HCT116 (cell line): ENCODE data around the gene ZNF316. TPM values are rescaled to one million over a fixed set of nuclear protein-coding genes. Genes with fewer than 3 reads are reported as not detected.

Experiments used
- ATAC-seq: fragments of 200-7000 bp; cut with Tn5 transposase; 2 replicates; pipeline ENCODE4 v1.9.1; 2020; ENCODE audit warnings: mild to moderate bottlenecking, moderate library complexity
- BruUV-seq: library from RNA; stranded (reverse); fragments of 400-500 nt; replicated peaks from 2 replicates; lab custom pipeline; 2021; lab: Mats Ljungman, UMichigan
- CTCF ChIA-PET: fragments of 300-600 bp; sonication (Branson Sonifier 250); formaldehyde crosslinking; loops from one replicate; lab custom pipeline; 2021; ENCODE audit warnings: antibody characterized with exemption; lab: Charles Lee
- POLR2A ChIA-PET: fragments of 300-600, 350-600 bp; sonication (Branson Sonifier 250); formaldehyde crosslinking; loops from one replicate; lab custom pipeline; 2021; ENCODE audit warnings: antibody characterized with exemption; lab: Charles Lee
- RAD21 ChIA-PET, 2 experiments: fragments of 300-600 bp; sonication (Branson Sonifier 250); formaldehyde crosslinking; loops; one replicate each; lab custom pipeline; 2023; ENCODE audit warnings: low total read pairs in 2 of 2; ENCODE audit not compliant: uncharacterized antibody in 2 of 2, unreplicated experiment in 2 of 2, low non-redundant PET in 1 of 2; lab: Charles Lee
- DNase-seq: peaks from one replicate; pipeline ENCODE4 v3.0.0-alpha.2; 2010; ENCODE audit warnings: low read depth, low spot score
- H2AFZ ChIP-seq: fragments of 200-600 bp; shearing (Covaris generic), sonication (generic); 2 replicates; pipeline ENCODE4 v1.6.1; 2017; ENCODE audit warnings: low read depth, mixed run types, mixed read lengths, antibody characterized with exemption, low read length; ENCODE audit not compliant: poor library complexity, severe bottlenecking
- H3K27ac ChIP-seq: 2 replicates; pipeline ENCODE4 v1.5.1; 2012; ENCODE audit warnings: low read depth, low read length
- H3K27me3 ChIP-seq: fragments of 200-600 bp; sonication (generic); 2 replicates; pipeline ENCODE4 v1.6.1; 2016; ENCODE audit warnings: mixed run types, low read length, mixed read lengths; ENCODE audit not compliant: insufficient read depth
- H3K36me3 ChIP-seq, 2 experiments: fragments of 200-500 bp in 1 of 2; fragments of 200-600 bp in 1 of 2; sonication (Bioruptor generic) in 1 of 2; sonication (generic) in 1 of 2; 2 replicates each; pipeline versions ENCODE4 v1.5.1 to v1.6.1; 2014 to 2016; ENCODE audit warnings: low read length in 2 of 2, inconsistent platforms in 1 of 2, mixed read lengths in 1 of 2, mixed run types in 1 of 2; ENCODE audit not compliant: insufficient read depth in 2 of 2, control insufficient read depth in 1 of 2
- H3K4me1 ChIP-seq, 2 experiments: fragments of 200-600 bp in 1 of 2; sonication (generic) in 1 of 2; 2 replicates each; pipeline versions ENCODE4 v1.5.1 to v1.6.1; 2012 to 2017; ENCODE audit warnings: low read length in 2 of 2, inconsistent platforms in 1 of 2, mild to moderate bottlenecking in 1 of 2, mixed read lengths in 1 of 2, mixed run types in 1 of 2, moderate library complexity in 1 of 2; ENCODE audit not compliant: insufficient read depth in 2 of 2, control insufficient read depth in 1 of 2
- H3K4me2 ChIP-seq: fragments of 200-600 bp; sonication (generic); 2 replicates; pipeline ENCODE4 v1.6.1; 2017; ENCODE audit warnings: mixed run types, low read length, mixed read lengths
- H3K4me3 ChIP-seq, 2 experiments: fragments of 200-600 bp in 1 of 2; sonication (generic) in 1 of 2; replicated peaks in 1 of 2; 2 replicates each; pipeline ENCODE4 v1.5.1; 2011 to 2016; ENCODE audit warnings: low read length in 2 of 2, control low read depth in 1 of 2, low read depth in 1 of 2, mild to moderate bottlenecking in 1 of 2, mixed read lengths in 1 of 2, mixed run types in 1 of 2
- H3K79me2 ChIP-seq: fragments of 200-600 bp; sonication (generic); 2 replicates; pipeline ENCODE4 v1.6.1; 2017; ENCODE audit warnings: mild to moderate bottlenecking, mixed run types, low read length, moderate library complexity, mixed read lengths; ENCODE audit not compliant: insufficient read depth
- H3K9ac ChIP-seq: fragments of 200-600 bp; sonication (generic); 2 replicates; pipeline ENCODE4 v1.6.1; 2016; ENCODE audit warnings: low read length, mixed read lengths
- H3K9me2 ChIP-seq: fragments of 200-600 bp; sonication (generic), shearing (Covaris generic); 2 replicates; pipeline ENCODE4 v1.6.1; 2017; ENCODE audit warnings: mixed run types, mild to moderate bottlenecking, moderate library complexity; ENCODE audit not compliant: insufficient read depth
- H3K9me3 ChIP-seq, 2 experiments: fragments of 200-500 bp in 1 of 2; fragments of 200-600 bp in 1 of 2; sonication (Bioruptor generic) in 1 of 2; sonication (generic) in 1 of 2; 2 replicates each; pipeline ENCODE4 v1.6.1; 2014 to 2017; ENCODE audit warnings: low read length in 2 of 2, mixed read lengths in 2 of 2, inconsistent platforms in 1 of 2, low read depth in 1 of 2, mild to moderate bottlenecking in 1 of 2, mixed run types in 1 of 2, moderate library complexity in 1 of 2; ENCODE audit not compliant: control insufficient read depth in 1 of 2, insufficient read depth in 1 of 2
- H4K20me1 ChIP-seq: fragments of 200-600 bp; sonication (generic), shearing (Covaris generic); 2 replicates; pipeline ENCODE4 v1.6.1; 2017; ENCODE audit warnings: mixed run types, mild to moderate bottlenecking, moderate library complexity; ENCODE audit not compliant: insufficient read depth
- CBX3 ChIP-seq: IDR thresholded peaks from 2 replicates; pipeline ENCODE4 v1.6.1; 2012; ENCODE audit warnings: low read depth
- CEBPB ChIP-seq: IDR thresholded peaks from 2 replicates; pipeline ENCODE4 v1.6.1; 2012; ENCODE audit warnings: low read depth
- EGR1 ChIP-seq: IDR thresholded peaks from 2 replicates; pipeline ENCODE4 v1.6.1; 2012; ENCODE audit warnings: low read depth
- ELF1 ChIP-seq: IDR thresholded peaks from 2 replicates; pipeline ENCODE4 v1.6.1; 2012; ENCODE audit warnings: low read depth, borderline replicate concordance
- EZH2 ChIP-seq: fragments of 200-600 bp; sonication (generic); IDR thresholded peaks from 2 replicates; pipeline ENCODE4 v1.6.1; 2017; ENCODE audit warnings: antibody characterized with exemption, mixed run types
- EZH2phosphoT487 ChIP-seq: fragments of 200-600 bp; IDR thresholded peaks from 2 replicates; pipeline ENCODE4 v1.6.1; 2018; ENCODE audit warnings: antibody characterized with exemption, borderline replicate concordance
- FOSL1 ChIP-seq: IDR thresholded peaks from 2 replicates; pipeline ENCODE4 v1.6.1; 2012; ENCODE audit warnings: low read depth
- JUND ChIP-seq: IDR thresholded peaks from 2 replicates; pipeline ENCODE4 v1.6.1; 2012
- MAX ChIP-seq: IDR thresholded peaks from 2 replicates; pipeline ENCODE4 v1.6.1; 2012
- POLR2A ChIP-seq: IDR thresholded peaks from 2 replicates; pipeline ENCODE4 v1.7.0; 2011; ENCODE audit warnings: borderline replicate concordance; ENCODE audit not compliant: insufficient read depth, insufficient read length; ENCODE audit errors: extremely low read depth
- SIN3A ChIP-seq: IDR thresholded peaks from 2 replicates; pipeline ENCODE4 v1.6.1; 2012; ENCODE audit warnings: low read depth
- SP1 ChIP-seq: IDR thresholded peaks from 2 replicates; pipeline ENCODE4 v1.6.1; 2012; ENCODE audit warnings: low read depth
- SRF ChIP-seq: IDR thresholded peaks from 2 replicates; pipeline ENCODE4 v1.6.1; 2012; ENCODE audit warnings: low read depth
- TCF7L2 ChIP-seq: IDR thresholded peaks from 2 replicates; pipeline ENCODE4 v1.7.0; 2011; ENCODE audit warnings: borderline replicate concordance, inconsistent platforms; ENCODE audit not compliant: insufficient read depth, insufficient read length; ENCODE audit errors: extremely low read depth
- YY1 ChIP-seq: IDR thresholded peaks from 2 replicates; pipeline ENCODE4 v1.6.1; 2011; ENCODE audit warnings: low read length, low read depth, moderate library complexity, mild to moderate bottlenecking; ENCODE audit not compliant: insufficient replicate concordance; ENCODE audit errors: extremely low read depth
- ZBTB33 ChIP-seq: IDR thresholded peaks from 2 replicates; pipeline ENCODE4 v1.6.1; 2011; ENCODE audit warnings: mild to moderate bottlenecking, low read length, moderate library complexity; ENCODE audit not compliant: insufficient replicate concordance; ENCODE audit errors: extremely low read depth
- ZFX ChIP-seq: fragments of 450-650 bp; IDR thresholded peaks from 2 replicates; pipeline ENCODE4 v1.6.1; 2017
- ZNF274 ChIP-seq: fragments of 200-500 bp; sonication (Bioruptor generic); IDR thresholded peaks from 2 replicates; pipeline ENCODE4 v1.6.1; 2014; ENCODE audit warnings: mild to moderate bottlenecking, low read depth, low read length, inconsistent platforms
- intact Hi-C: fragments of 100-400 bp; cut with micrococcal nuclease; formaldehyde crosslinking; loops from 2 replicates; pipeline ENCODE4 v1.10.0; 2022
- total RNA-seq: library from RNA; stranded (reverse); gene quantifications from one replicate; pipeline ENCODE4 v1.2.1, GENCODE V29; 2021; ENCODE audit not compliant: unreplicated experiment

Gene ZNF316
- total RNA-seq, 1 experiment from 2014 or later, result 25.0 TPM

GRCh38 chr7:6631605-6632004, 5.5 kb upstream of the ZNF316 start:
- Histone ChIP-seq H2AFZ (no peak overlapping the region), H3K9me3 (no peaks in the 10 kb centered on the region), H3K79me2 (no peaks in the 10 kb centered on the region), H3K9me2 (no peaks in the 10 kb centered on the region), H3K27me3 (no peaks in the 10 kb centered on the region), H4K20me1 (no peaks in the 10 kb centered on the region), H3K4me2 (no peak overlapping the region), H3K36me3 (no peaks in the 10 kb centered on the region), H3K4me1 (peaks cover 5 to 8% of the 10 kb centered on the region in 2 experiments; a peak in 2 of 4 replicates), H3K27ac (no peak overlapping the region), H3K9ac (no peak overlapping the region), H3K4me3 (no peak overlapping the region)
- intact Hi-C loops, result no loop called here
- TF ChIP-seq FOSL1 (no peak), SP1 (no peak), ZBTB33 (no peak), SIN3A (no peak), ZFX (no peak), TCF7L2 (no peak), ZNF274 (no peak), EZH2 (no peak)
- POLR2A ChIA-PET, result no interaction called here
- no peak for DNase-seq
- RAD21 ChIA-PET, result no interaction called here
- BruUV-seq, result no TSS peak
- no peak for ATAC-seq
- CTCF ChIA-PET, result no interaction called here

- Histone ChIP-seq H3K36me3 (no peaks in the 10 kb centered on the region), H3K9me3 (no peaks in the 10 kb centered on the region), H3K27me3 (no peaks in the 10 kb centered on the region), H3K27ac (no peak overlapping the region), H4K20me1 (no peaks in the 10 kb centered on the region), H3K4me2 (no peak overlapping the region), H3K9me2 (no peaks in the 10 kb centered on the region), H3K79me2 (peaks cover 16% of the 10 kb centered on the region), H2AFZ (no peak overlapping the region), H3K9ac (no peak overlapping the region), H3K4me1 (peaks cover 8 to 18% of the 10 kb centered on the region in 2 experiments; a peak in 2 of 4 replicates), H3K4me3 (no peak overlapping the region)
- RAD21 ChIA-PET, result no interaction called here
- no TSS peak for BruUV-seq
- TF ChIP-seq ZNF274 (no peak), POLR2A (no peak), SIN3A (no peak), CEBPB (no peak), SP1 (no peak), CBX3 (no peak), JUND (no peak), TCF7L2 (no peak), SRF (no peak), EZH2phosphoT487 (no peak), ELF1 (no peak), EGR1 (no peak), ZBTB33 (no peak), YY1 (no peak), MAX (no peak)
- intact Hi-C loops, result no loop called here
- POLR2A ChIA-PET, result no interaction called here
- DNase-seq (no peak), ATAC-seq (no peak)
- CTCF ChIA-PET, result no interaction called here
Measured at GRCh38 chr7:6634021-6634420, 3.1 kb upstream of the ZNF316 start.
